ENCODE measurements around the gene PPARD.

Gene PPARD

DNA sequence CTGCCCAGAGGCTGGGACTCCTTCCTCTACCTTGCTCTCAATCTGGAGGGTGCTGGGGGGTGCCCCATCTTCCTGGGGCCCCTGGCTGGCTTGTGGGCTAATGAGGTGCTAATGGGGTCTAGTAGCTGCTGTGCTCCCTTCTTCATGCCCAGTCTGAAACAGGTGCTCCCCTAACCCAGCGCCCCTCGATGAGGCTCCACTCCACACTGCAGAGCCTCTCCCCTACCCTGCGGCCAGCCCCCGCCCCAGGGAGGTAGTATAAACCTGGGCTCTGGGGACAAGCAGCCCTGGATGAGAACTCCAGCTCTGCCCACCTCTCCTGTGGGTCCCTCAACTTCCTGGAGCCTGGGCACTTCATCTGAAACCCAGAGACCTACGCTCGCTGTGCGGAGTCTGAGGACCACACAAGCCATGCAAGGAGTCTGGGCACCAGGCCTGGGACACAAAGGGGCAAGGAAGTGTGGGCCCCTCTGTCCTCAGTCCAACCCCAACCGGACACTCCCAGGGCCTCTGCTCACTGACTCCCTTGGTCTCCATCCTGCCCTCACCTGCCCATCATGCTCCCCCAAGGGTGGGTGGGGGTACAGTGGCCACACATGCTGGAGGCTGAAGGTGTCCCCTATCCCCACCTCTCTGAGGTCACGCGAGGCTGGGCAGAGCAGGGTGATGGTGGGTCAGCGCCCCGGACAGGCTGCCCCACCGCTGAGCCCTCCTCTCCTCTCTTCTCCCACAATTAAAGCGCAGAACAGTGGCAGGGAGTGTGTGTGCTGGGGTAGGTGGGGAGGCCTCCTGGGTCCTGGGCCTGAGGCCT is 132.0 kb downstream of the PPARD start:
- Histone ChIP-seq H3K4me3 (replicated peaks; ENCODE audit: insufficient read depth, low read length) (no peak overlapping the region), H3K27me3 (ENCODE audit: insufficient read depth, poor library complexity, severe bottlenecking) (no peaks in the 10 kb centered on the region), H3K27ac (replicated peaks) (no peak overlapping the region)
- no peak for DNase-seq (ENCODE audit: low read depth in 1 of 2, low spot score in 1 of 2)
- TF ChIP-seq, protein P1, sequence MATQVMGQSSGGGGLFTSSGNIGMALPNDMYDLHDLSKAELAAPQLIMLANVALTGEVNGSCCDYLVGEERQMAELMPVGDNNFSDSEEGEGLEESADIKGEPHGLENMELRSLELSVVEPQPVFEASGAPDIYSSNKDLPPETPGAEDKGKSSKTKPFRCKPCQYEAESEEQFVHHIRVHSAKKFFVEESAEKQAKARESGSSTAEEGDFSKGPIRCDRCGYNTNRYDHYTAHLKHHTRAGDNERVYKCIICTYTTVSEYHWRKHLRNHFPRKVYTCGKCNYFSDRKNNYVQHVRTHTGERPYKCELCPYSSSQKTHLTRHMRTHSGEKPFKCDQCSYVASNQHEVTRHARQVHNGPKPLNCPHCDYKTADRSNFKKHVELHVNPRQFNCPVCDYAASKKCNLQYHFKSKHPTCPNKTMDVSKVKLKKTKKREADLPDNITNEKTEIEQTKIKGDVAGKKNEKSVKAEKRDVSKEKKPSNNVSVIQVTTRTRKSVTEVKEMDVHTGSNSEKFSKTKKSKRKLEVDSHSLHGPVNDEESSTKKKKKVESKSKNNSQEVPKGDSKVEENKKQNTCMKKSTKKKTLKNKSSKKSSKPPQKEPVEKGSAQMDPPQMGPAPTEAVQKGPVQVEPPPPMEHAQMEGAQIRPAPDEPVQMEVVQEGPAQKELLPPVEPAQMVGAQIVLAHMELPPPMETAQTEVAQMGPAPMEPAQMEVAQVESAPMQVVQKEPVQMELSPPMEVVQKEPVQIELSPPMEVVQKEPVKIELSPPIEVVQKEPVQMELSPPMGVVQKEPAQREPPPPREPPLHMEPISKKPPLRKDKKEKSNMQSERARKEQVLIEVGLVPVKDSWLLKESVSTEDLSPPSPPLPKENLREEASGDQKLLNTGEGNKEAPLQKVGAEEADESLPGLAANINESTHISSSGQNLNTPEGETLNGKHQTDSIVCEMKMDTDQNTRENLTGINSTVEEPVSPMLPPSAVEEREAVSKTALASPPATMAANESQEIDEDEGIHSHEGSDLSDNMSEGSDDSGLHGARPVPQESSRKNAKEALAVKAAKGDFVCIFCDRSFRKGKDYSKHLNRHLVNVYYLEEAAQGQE (IDR thresholded peaks at IDR 0.05; ENCODE audit: insufficient replicate concordance, low read depth): no peak
- peak; percentile 32 for TF ChIP-seq POLR2AphosphoS5 (IDR thresholded peaks at IDR 0.05; ENCODE audit: low read depth)

GRCh38 chr6:35474942-35475570 is 132.7 kb downstream of the PPARD start:
- Histone ChIP-seq H3K27ac (replicated peaks) (no peak overlapping the region), H3K4me3 (replicated peaks; ENCODE audit: insufficient read depth, low read length) (no peak overlapping the region), H3K27me3 (ENCODE audit: insufficient read depth, poor library complexity, severe bottlenecking) (no peaks in the 10 kb centered on the region)
- TF ChIP-seq, protein P1 (IDR thresholded peaks at IDR 0.05; ENCODE audit: insufficient replicate concordance, low read depth): no peak
- TF ChIP-seq POLR2AphosphoS5 (IDR thresholded peaks at IDR 0.05; ENCODE audit: low read depth) (no peak), SPI1 (IDR thresholded peaks at IDR 0.05; ENCODE audit: borderline replicate concordance, low read depth) (no peak), GABPA (IDR thresholded peaks at IDR 0.05; ENCODE audit: low read depth) (no peak)
- TF ChIP-seq, protein P2, sequence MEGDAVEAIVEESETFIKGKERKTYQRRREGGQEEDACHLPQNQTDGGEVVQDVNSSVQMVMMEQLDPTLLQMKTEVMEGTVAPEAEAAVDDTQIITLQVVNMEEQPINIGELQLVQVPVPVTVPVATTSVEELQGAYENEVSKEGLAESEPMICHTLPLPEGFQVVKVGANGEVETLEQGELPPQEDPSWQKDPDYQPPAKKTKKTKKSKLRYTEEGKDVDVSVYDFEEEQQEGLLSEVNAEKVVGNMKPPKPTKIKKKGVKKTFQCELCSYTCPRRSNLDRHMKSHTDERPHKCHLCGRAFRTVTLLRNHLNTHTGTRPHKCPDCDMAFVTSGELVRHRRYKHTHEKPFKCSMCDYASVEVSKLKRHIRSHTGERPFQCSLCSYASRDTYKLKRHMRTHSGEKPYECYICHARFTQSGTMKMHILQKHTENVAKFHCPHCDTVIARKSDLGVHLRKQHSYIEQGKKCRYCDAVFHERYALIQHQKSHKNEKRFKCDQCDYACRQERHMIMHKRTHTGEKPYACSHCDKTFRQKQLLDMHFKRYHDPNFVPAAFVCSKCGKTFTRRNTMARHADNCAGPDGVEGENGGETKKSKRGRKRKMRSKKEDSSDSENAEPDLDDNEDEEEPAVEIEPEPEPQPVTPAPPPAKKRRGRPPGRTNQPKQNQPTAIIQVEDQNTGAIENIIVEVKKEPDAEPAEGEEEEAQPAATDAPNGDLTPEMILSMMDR (IDR thresholded peaks at IDR 0.05; ENCODE audit: insufficient read depth, low read length): no peak
- no peak for DNase-seq (ENCODE audit: low read depth in 1 of 2, low spot score in 1 of 2)

DNA sequence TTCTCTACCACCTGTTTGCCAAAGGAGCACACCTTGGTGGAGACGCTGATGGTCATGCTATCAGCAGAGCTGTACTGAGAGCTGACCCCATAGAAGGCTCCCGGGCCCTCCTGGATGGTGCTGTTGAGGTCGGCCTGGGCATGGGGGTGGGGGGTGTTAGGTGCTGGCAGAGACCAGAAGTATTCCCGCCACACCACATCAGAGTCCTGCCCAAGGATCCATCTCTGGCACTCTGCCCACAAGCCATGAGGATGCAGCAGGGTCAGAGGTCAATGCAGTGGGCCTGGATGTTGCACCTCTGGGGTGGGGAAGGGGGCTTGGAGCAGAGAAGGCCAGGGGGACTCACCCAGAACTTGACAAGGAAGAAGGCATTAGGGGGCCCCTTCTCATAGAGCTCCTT is 133.2 kb downstream of the PPARD start:
- Histone ChIP-seq H3K4me3 (replicated peaks; ENCODE audit: insufficient read depth, low read length) (no peak overlapping the region), H3K27ac (replicated peaks) (no peak overlapping the region), H3K27me3 (ENCODE audit: insufficient read depth, poor library complexity, severe bottlenecking) (no peaks in the 10 kb centered on the region)
- TF ChIP-seq POLR2AphosphoS5 (IDR thresholded peaks at IDR 0.05; ENCODE audit: low read depth) (no peak), SPI1 (IDR thresholded peaks at IDR 0.05; ENCODE audit: borderline replicate concordance, low read depth) (no peak)
- TF ChIP-seq, protein P1 (IDR thresholded peaks at IDR 0.05; ENCODE audit: insufficient replicate concordance, low read depth): no peak
- TF ChIP-seq, protein P2 (IDR thresholded peaks at IDR 0.05; ENCODE audit: insufficient read depth, low read length): no peak
- DNase-seq (ENCODE audit: low read depth in 1 of 2, low spot score in 1 of 2): no peak

Measured in HL-60 (cell line).